Stimulated activated CD8-positive, alpha-beta memory T cell treated with anti-CD3 and anti-CD28 coated beads, Interleukin-12 subunit alpha, Interleukin-12 subunit beta, amount 100 ng/mL, for 24 hours (primary cell): Measurements from ENCODE around the gene CNMD.

ENCODE experiments used
- DNase-seq: peaks from one replicate; pipeline ENCODE4 v3.0.0-alpha.2; 2020; ENCODE audit errors: extremely low read depth

Gene CNMD

DNA sequence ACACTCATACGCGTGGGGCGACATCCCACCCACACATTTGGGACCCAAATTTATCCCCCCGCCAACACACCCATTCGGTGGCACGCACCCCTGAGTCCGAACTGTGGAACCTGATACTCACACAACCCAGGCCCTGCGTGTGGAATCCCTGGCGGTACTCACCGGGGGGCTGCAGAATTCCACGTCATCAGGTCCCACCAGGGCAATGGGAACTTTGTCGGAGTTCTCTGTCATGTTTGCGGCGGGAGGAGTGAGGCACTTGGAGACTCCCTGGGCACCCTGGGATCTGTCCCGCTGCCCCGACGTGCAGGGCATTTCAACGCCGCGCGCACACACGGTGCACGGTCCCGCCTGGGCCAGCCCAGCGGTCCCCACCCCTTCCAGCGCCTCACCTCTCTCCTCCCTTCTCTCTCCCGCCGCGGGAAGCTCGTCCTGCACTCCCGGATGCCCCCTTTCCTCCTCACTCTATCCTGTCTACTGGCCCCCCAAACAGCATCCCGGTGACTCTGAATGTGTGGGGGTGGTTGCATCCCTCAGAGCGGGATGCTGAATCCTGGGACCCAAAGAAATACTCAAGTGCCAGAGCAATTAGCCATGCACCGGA lies at the start of gene CNMD:
Gene CNMD, minus strand, starts transcription at position 353 of the 604 bp plus-strand sequence. Its CDS starts 119 bp downstream, at position 234.
- DNase-seq = no peak

DNA sequence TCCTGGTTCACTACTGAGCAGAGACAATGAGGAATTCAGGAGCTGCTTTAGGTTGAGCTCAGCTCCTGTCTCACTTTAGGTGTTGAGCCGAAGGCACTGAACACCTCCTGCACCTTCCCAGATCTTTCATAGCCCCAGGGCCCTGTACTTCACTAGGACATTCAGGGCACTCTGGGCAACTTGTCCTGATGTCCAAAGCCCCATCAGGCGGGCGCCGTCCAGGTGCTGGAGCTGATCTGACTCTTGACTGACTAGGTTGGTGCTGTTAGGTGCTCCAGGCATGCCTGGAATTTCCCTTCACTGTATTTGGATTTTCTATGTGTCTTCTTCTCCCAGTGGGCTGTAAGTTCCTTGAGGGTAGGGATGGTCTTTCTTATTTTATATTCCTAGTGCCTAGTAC lies 48.4 kb upstream of the CNMD start:
- DNase-seq = no peak

DNA sequence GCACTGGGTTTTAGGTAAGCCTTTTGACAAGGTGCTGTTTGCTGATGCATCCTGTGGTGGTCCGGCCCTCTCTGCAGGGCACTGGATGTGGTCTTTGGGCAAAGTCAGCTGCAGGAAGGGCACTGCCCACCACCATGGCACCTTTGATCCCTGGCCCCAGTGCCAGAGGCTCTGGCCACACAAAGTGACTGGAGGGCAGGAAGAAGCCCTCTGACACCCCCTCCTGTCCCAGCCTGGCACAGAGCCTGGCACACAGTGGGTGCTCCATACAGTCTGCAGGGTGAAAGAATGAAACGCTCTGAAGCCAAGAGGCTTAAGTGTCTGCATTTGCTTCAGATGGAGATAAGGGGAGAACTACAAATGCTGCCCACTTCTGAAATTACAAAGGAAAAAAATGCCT lies 47.6 kb upstream of the CNMD start:
- DNase-seq = no peak

DNA sequence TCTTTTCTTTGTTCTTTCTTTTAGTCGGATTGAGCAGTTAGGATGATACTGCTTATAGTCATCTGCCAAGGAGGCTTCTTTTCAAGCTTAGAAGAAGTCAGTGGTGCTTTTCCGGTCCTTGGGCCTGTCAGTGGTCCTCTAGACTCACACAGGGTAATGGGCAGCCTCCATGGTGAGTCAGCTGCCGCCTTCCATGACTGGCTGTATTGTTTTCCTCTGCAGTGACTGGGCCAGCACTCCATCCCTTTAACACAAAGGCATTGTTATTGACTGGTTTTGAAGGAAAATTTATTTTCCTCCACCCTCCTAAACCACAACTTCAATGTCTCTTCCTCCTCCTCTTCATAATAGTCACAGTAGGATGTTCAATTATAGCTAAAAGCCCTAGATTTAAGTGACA lies 47.1 kb upstream of the CNMD start:
- DNase-seq = no peak

DNA sequence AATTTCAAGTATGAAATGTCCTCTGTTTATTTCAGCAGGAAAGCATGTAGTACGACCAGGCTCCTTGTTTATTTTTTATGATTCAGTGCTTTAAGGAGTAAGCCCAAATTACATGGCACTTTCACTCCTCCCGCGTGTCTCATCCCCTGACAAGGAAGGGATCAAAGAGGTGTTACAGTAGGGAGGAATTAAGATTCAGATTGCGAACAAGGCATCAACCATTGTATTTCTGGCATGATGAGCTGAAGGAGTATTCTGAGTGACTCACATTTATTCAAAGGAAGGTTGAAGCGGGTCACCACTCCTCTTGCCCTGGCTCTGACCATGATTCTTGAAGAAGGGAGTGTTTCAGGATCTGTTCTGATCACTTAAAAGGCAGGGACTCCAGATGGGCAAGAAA lies 46.1 kb upstream of the CNMD start:
- no peak for DNase-seq

DNA sequence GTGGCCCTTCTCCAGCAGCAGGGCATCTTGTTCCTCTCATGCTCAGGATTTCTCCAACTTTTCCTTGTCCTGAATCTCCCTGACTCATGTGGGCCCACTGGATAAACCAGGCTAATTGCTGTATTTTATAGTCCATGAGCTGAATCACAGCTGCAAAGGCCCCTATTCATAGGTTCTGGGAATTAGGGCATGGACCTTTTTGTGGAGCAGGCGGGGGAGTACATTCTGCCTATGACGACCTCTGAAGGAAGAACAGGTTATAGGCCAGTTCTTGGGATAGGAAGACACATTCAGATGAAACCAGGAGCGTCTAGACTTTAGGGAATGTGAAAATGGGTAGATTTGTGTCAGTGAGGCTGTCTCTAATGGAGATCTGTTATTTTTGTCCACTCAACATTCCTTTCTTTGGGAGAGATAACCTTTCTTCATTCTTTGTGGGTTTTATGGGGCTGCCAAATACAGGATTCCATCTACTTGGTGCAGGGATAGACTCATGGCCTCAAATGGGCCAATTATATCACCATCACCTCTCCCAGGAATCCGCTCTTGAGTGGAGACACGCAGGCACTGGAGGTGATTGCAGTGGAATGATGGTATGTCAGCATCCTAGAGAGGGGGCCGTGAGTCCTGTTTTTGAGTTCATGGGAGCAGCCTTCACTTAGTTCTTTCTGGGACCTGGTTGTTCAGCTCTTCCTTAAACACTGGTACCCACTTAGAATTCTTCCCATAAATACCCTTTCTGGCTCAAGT lies 45.1 kb upstream of the CNMD start:
- no peak for DNase-seq

DNA sequence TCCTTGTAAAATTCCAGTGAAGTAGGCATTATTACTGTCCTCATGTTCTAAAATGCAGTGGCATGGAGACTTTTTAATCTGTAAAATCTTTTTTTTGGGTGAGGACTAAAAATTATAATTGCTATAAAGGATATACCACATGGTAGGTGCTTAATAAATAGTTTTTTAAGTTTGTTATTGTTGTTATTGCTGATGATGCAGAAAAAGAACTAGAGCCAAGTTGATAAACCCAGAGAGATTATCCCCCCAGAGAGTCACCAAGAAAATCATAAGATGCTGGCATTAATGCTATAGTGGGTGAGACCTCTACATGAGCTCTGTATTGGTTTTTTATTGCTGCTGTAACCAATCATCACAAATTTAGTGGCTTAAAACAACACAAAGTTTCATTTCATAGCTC lies 44.3 kb upstream of the CNMD start:
- no peak for DNase-seq

DNA sequence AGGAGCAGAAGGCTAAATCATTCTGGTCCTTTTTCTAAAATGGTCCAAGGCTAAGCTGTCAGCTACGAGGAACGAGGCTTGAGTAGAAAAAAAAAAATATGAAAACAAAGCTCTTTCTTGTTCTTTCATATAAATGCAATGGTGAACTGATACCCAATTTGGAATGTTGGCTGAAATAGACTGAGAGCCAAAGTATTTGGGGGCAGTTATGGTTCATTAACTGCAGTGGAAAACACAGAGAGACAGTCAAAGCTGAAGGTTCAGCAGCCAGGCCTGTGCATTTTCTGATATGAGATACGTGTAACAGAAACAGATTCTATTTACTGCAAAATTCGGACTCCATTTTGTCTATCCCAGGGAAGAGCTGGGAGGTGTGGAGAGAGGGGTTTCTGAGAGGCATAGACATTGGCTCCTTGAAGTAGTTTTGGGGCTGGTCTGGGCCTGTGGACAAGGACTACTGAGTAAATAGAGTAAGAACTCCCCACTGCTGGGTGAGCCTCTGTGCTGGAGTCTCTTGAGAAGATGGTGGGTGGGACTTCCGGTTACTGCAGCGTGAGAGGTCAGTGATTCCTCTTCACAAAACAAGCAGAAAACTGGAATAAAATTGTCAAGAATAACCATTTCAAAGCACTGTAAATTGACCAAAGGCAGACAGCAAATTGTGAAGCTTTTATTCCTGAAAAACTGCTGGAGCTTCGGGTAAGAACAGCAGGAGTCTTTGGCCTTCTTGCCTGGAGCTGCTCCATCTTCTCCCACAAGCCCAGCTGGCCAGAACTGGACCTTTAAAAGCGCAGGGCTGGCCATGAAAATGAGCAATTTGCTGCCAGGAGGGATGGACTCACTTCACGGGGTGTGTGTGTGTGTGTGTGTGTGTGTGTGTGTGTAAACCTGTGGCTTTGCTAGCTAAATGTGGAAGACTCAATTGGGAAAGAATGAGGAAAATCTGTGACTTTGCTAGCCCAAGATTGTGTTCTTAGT lies 43.1 kb upstream of the CNMD start:
- DNase-seq = no peak

DNA sequence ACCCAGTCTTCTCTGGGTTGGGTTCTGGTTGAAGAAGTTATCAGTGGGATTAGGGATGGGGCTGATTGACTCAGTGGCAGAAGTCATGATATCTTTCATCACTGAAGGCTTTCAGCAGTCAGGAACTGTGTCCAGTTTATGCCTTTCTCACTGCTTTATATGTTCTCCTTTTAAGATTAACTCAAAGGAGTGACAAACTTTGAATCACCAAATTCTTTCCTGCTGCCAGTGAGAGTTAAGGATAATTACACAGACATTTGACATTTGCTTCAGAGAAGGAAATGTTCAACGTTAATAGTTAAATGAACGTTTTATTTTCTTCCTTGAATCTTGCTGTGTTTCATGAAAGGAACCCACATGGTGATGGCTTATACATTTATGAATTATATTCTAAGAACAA lies 41.0 kb upstream of the CNMD start:
- DNase-seq = no peak

DNA sequence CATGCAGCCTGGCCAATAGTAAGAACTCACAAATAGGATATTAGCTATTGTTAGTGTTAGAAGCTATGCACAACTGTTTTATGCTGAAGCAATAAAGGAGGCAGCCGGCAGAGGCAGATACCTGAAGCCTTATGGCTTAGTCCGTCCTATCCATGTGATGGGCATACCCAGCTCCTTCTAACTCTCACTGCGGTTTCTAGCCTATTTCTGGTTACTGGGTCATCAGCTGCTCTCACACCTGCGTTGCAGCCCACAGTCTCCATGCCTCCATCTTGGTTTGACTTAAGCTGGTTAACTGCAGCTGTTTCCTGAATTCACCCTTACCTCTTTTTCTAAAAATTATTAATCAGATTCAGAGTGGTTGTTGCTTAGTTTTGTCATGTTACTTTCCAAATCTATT lies 40.5 kb upstream of the CNMD start:
- no peak for DNase-seq

DNA sequence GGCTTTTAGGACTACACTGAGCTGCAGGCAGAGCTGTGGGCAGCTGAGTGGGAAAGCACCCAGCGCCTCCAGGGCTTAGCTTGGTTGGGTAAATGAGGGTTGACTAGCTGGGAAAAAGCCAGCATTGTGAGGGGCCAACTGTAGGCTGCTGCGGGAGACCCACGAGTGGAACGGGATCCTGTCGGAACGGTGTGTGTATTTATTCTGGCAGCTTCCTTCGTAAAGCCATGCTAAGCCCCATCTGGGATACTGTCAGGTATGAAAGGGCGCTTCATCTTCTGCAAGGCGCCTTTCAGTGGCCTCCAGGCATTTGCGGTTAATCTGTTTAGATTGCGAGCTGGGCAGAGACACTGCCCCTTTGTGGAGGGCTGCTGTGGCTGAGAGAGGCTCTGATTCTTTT lies 39.5 kb upstream of the CNMD start:
- DNase-seq = no peak

DNA sequence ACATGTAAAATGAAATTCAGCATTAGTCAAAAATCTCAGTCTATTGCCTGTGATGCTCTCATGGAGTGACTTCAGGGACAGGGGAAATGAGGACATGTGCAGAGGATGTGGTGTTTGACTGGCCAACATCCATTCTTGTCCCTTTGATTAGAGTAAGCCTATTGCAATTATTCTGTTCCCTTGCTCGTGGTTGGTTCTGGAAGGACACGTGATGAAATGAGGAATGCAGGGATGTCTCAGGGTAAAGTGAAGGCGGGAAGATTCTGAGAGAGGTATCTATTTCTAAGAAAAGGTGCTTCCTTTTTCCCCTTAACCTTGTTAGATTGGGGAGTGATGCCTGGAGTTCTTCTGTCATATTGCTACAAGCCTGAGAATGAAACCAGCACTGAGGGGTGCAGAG lies 37.1 kb upstream of the CNMD start:
- no peak for DNase-seq

DNA sequence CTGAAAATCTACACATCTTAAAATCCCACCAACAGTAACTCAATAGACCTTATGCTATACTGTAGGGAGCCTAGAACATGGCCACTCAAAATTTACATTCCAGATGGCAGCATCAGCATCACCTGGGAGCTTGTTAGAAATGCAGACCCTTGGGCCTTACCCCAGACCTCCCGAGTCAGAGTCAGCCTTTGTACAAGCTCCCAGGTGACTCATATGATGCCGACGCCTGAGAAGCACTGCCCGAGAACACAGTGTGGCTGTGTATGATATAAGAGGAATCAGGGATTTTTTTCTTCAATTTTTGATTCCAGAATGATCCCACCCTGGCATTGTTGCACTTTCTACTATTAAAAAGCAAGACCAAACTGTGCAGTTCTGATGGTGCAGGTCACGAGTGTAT lies 35.9 kb upstream of the CNMD start:
- DNase-seq = no peak

DNA sequence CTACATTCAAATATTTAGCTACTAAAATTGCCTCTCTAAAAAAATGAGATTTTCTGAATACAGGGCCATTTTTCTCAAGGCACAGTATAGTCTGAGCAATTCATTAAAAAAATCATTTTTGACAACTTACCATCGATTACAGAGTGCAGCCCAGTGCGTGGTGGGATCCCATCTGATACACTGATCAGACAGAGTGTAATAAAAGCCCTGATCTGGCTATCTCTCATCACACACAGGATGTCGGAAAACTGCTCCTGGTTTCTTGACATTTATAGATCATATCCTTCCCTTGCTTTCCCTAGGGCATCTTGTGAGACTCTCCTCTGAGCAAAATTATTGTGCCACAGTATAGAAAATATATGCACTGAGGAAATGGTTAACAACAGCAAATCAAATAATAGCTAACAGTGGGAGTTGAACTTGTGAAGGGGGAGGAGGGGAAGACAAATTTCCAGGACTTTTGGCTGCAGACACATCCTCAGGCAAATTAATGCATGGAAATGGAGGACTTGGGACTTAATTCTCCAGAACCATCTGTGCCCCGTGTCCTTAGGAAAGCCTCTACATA lies 28.4 kb upstream of the CNMD start:
- DNase-seq = no peak

DNA sequence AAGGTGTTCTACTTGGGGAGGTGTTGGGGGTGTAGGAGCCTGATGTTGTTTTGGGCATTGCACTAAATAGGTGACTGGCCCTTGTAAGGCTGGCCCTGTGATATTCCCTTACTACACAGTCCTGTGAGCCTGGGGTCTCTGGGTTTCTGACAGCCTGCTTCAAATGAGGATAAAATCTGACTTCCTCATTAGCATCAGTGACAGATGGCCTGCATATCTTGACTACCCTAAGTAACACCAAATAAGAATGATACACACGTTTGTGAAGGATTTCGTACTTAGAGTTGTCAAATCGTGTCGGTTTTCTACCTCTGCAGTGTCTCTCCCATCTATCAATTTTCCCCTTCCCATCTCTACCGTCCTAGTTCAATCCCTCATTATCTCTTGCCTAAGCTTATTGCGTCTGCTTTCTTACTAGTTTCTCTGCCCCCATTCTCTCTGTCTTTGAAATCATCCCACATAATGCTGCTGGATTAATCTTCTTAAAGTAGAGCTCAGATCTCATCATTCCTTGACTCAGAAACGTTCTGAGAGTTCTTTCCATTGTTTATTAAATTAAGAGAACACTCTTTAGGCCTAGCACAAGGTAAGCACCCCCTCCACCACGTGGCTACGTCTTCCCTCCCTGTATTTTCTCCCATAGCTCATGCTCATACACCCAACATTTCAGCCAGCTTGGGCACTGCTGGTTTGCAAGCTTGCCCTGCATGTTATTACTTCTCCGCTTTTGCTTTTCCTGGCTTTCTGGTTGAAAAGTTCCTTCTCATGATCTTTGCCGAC lies 26.2 kb upstream of the CNMD start:
- no peak for DNase-seq

DNA sequence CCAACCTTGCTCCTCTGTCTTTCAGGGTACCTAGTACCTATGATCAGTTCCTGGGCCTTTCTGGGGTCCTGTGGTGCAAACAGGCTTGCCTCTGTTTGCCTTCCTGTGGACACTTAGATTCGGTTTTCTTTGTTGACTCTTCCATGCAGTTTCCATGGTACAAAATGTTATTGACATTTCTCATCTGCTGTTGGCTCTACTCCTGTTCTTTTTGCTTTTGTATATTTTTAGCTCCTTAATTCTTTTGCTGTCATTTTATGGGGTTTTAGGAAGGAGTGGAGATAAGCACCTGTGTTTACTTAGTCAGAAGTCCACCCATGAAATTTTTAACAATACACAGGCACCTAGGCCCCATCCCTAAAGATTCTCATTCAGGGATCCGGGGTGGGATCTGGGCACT lies 20.5 kb upstream of the CNMD start:
- no peak for DNase-seq

DNA sequence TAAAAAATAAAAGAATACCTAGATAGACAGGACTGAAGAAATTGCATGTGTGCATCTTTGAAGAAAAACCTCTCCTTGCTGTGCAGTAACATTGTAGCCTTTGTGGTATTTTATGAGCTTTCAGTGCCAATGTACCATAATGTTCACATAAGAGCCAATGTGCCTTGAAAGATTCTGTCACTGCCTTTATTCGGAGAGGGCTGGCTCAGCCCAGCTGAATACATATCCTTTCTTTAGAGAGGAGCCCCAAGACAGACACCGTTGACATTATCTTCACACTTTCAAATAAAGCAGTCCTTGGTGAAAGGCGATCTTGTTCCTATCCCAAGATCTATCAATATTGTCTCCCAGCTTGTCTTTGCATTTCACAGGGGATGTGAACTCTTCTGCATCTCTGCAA lies 18.5 kb upstream of the CNMD start:
- DNase-seq = no peak

DNA sequence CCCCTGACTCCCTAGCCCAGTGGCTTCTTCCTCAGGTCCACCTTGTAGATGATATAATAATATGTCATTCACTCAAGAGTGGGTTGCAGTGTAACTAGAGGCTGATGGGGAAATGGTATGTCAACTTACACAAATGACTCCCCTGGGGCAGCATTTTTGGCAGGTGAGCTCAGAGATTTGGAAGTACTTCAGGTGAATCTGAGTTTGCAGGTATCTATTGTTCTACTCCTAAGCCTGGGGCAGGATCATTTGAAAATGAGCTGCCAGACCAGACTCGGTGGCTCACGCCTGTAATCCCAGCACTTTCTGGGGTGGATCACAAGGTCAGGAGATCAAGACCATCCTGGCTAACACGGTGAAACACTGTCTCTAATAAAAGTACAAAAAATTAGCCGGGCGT lies 11.6 kb upstream of the CNMD start:
- no peak for DNase-seq

DNA sequence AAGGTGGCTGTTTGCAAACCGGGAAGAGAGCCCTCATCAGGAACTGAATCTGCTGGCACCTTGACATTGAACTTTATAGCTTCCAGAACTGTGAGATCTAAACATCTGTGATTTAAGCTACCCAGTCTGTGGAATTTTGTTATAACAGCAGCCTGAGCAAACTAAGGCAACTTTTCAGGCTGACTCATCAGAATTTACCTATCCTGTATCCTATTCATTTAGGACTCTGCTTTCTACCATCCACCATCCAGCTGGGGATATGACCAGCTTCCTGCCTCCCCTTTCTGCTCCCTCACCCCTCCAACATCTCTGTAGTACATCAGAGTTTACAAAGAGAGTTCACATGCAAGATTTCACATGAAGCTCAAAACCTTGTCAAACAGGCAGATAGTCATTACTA lies 11.1 kb upstream of the CNMD start:
- DNase-seq = no peak

DNA sequence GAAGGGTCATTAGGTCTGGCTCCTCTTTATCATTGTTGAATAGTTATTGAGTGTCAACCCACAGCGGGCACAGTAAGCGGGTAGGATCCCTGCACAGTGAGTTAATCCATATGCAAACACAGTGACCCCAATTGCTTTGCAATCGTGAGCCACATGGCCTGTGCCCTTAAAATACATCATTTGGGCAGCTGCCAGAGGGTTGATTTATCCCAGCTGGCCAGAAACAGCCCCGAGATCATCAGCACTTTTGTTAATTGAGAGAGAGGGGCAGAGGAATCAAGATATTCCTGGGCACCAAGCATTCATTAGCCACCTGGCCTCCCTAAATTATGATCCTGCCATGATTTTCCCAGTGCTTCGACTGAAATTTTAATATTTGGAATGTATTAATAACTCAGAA lies 9.8 kb upstream of the CNMD start:
- DNase-seq = no peak

DNA sequence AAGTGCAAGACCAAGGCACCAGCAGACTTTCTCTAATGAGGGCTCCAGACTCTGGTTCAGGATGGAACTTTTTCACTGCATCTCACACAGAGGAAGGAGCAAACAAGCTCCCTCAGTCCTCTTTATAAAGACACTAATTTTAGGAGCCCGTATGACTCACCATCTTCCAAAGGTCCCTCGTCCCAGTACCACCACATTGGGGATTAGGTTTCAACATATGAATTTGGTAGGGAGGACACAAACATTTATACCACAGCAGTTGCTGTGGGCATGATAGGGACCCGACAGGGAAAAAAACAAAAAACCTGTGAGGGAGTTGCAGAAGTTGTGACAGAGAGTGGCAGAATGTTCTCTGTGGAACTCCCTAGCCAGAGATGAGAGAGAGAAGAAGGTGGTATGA lies 6.5 kb upstream of the CNMD start:
- DNase-seq = no peak
